ENCODE data around the gene SMCO1.
"Not testable (repeated sequence)": the region's sequence is repeated elsewhere in the genome, so short reads cannot be mapped to it uniquely, and the experiment has no call there.

The SMCO1 gene

DNA sequence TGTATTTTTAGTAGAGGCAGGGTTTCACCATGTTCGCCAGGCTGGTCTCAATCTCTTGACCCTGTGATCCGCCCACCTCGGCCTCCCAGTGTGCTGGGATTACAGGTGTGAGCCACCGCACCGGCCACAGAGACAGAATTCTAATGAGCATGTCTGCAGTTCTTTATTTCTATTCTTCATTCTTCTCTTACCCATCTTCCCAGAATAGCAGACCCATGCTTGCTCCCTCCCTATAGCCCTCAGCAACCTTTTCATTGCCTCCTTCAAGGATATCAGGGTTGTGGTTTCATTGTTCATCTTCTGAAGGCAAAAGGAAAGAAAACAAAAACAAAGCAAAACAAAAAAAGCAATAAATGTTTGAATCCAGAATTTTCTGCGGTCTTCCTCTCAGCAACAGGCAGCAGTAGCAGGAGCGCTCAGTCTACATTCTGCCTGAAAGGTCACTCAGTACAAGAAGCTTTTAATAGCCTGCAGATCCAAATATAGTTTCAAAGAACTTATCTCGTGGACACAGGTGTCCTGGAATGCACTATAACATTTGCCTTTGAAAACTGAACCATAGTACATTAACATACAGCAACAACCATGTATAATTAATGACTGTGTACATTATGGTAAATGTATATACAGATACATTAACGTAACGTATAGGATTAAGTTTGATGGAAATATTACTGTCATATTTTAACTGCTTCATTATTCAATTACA, at the start of gene SMCO1:
SMCO1 (minus strand) TSS at position 434 of the 709 bp plus-strand sequence; CDS start at position 297, 137 bp downstream.
- no peak for DNase-seq

- DNase-seq: no peak
Observed at GRCh38 chr3:196563721-196564225, 48.6 kb upstream of the SMCO1 start.

GRCh38 chr3:196559826-196560225, 44.7 kb upstream of the SMCO1 start:
- DNase-seq: no peak

DNA sequence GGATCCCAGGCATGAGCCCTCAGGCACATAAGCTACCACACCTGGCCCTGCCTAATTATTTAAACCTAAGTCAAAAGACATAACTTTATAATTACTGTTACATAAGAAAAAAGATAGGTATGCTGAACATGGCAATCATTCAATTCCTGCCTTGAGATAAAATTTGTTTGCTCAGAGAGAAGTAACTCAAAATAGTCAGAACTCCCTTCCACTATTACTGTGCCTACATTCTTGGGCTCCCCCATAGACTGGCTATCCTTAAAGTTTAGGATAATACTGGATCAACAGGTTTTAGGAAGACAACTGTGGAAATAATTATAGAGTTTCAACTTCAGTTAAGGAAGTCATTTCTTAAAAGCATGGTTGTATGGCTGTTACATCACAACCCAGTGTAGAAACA, 43.3 kb upstream of the SMCO1 start:
- no peak for DNase-seq

DNA sequence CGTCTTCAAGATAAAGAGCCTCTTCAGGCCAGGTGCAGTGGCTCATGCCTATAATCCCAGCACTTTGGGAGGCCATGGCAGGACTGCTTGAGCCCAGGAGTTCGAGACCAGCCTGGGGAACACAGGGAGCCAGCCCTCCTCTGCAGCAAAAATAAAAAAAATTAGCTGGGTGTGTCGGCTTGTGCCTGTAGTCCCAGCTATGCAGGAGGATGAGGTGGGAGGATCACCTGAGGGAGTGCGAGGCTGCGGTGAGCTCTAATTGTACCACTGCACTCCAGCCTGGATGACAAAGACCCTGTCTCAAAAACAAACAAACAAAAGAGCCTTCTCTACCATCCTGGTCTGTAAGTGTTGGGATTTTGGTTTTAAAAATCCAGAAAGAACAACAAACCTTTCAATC, 42.1 kb upstream of the SMCO1 start:
- DNase-seq: no peak

- DNase-seq: no peak
Observed at GRCh38 chr3:196555295-196555694, 40.1 kb upstream of the SMCO1 start.

DNA sequence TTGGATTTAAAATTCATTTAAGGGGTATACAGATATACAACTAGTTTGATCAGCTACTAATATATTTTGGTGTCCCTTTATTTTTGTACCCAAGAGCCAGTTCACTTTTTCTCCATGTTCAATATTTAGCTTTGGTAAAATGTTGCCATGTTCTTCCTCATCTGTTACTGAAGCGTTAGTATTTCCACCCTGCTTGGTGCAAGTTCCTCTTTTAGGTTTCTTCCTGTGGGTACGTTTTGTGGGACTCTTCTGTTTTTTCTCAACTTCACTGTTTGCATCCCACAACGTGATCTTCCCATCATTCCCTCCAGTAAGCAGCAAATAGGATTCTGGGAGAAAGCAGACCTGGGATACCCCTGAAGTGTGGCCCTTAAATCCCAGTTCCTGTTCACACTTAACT, 39.1 kb upstream of the SMCO1 start:
- DNase-seq: no peak

DNA sequence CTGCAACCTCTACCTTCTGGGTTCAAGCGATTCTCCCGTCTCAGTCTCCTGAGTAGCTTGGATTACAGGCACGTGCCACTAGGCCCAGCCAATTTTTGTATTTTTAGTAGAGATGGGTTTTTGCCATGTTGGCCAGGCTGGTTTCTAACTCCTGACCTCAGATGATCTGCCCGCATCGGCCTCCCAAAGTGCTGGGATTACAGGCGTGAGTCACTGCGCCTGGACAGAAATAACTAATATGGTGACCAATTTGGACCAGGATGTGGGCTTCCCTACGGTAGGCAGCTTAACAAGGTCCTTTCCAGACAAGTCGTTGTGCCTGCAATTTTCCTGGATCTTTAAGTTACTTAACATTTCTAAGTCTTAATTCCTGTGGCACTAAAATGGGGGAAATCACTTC, 38.4 kb upstream of the SMCO1 start:
- DNase-seq: no peak

DNA sequence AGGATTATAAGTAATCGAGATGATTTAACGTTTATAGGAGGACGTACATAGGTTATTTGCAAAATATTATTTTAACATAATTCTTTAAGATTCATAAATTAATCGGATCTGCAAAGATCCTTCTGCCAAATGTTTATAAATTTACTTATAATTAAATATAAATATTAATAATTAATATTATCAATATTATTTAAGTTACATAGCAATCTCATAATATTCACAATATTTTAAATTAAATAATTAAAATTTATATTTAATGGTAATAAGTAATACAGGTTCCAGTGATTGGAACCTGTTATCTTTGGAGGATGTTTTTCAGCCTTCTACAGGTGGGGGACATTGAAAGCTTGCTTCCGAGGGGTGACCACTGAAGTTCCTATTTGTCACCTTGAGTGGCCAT, 37.1 kb upstream of the SMCO1 start:
- DNase-seq: no peak

DNA sequence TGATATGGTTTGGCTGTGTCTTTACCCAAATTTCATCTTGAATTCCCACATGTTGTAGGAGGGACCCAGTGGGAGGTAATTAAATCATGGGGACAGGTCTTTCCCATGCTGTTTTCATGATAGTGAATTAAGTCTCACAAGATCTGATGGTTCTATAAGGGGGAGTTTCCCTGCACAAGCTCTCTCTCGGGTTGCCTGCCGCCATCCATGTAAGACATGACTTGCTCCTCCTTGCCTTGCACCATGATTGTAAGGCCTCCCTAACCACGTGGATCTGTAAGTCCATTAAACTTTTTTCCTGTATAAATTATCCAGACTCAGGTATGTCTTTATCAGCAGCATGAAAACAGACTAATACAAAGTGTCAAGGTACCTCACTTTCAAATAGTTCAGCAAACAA, 35.0 kb upstream of the SMCO1 start:
- not testable (repeated sequence) for DNase-seq

DNA sequence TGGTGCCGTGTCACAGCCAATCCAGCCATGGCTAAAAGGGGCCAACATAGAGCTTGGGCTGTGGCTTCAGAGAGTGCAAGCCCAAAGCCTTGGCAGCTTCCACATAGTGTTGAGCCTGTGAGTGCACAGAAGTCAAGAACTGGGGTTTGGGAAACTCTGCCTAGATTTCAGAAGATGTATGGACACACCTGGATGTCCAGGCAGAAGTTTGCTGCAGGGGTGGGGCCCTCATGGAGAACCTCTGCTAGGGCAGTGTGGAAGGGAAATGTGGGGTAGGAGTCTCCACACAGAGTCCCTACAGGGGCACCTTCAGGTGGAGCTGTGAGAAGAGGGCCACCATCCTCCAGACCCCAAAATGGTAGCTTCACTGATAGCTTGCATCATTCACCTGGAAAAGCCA, 34.2 kb upstream of the SMCO1 start:
- not testable (repeated sequence) for DNase-seq

GRCh38 chr3:196547067-196547466, 31.9 kb upstream of the SMCO1 start:
- DNase-seq: no peak

DNA sequence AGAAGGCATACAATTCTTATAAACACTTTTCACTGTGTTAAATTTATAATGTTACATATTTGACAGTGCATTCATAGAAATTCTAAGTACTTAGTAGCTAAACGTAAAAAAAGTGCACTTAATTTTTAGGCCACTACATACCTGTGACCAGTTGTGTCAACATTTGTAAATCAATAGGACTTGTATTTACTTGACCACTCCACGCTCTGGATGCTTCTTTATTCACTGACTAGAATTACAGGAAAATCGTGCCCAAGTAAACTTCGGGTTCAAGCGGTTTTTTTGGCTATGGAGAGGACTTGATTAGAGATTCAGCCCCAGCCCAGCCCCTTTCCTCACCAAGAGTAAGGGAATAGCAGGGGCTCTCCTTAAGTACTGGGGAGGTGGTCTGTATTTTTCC, 31.4 kb upstream of the SMCO1 start:
- DNase-seq: no peak

DNA sequence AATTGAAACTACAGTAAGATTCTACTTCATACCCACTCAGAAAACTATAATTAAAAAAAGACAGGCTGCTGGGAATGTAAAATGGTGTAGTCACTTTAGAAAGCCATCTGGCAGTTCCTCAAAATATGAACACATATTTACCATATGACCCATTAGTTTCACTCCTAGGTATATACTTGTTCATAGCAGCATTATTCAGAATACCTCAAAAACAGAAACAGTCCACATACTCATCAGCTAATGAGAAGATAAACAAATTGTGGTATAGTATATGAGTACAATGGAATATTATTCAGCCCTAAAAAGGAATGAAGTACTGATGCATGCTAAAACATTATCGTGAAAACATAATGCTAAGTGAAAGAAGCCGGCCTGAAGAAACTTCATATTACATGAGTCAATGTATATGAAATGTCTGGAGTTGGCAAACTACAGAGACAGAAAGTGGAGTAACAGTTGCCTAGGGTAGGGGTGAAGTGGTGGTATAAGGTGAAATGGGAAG, 29.4 kb upstream of the SMCO1 start:
- DNase-seq: no peak

GRCh38 chr3:196541684-196542445, 26.7 kb upstream of the SMCO1 start:
- no peak for DNase-seq

DNA sequence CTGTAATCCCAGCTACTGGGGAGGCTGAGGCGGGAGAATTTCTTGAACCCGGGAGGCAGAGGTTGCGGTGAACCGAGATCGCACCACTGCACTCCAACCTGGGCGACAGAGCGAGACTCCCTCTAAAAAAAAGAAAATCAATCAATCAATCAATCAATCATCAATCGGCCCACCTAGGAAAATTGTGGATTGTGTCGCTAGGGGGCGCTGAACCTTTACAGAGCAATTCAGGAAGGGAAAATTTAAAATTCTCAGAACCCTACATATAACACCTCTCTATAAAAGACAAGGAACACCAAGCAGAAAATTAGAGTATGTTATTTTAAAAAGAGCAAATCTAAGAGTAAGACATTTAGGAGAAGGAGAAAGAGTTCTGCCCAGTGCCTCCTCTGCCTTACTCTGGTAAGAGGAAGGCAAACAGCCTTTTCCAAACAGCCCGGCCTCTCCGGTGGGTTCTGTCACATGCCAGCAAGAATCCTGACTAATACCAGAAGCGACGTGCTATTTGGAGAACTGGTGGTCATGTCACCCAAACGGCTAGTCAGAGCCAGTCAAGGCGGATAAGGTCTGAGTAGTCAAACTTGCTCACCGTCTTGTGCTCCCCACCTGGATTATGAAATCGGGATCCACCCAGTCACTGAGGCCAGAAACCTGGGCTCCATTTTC, 22.3 kb upstream of the SMCO1 start:
- no peak for DNase-seq

GRCh38 chr3:196533260-196533681, 18.1 kb upstream of the SMCO1 start:
- no peak for DNase-seq

DNA sequence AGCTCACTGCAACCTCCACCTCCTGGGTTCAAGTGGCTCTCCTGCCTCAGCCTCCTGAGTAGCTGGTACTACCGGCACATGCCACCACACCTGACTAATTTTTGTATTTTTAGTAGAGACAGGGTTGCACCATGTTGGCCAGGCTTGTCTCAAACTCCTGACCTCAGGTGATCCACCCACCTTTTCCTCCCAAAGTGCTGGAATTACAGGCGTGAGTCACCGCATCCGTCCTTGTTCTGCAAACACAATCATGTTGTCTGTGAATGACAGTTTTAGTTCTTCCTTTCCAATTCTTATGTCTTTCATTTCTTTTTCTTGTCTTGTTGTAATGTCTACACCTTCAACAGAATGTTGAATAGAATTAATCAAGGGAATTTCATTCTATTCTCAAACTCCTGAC, 16.3 kb upstream of the SMCO1 start:
- no peak for DNase-seq

DNA sequence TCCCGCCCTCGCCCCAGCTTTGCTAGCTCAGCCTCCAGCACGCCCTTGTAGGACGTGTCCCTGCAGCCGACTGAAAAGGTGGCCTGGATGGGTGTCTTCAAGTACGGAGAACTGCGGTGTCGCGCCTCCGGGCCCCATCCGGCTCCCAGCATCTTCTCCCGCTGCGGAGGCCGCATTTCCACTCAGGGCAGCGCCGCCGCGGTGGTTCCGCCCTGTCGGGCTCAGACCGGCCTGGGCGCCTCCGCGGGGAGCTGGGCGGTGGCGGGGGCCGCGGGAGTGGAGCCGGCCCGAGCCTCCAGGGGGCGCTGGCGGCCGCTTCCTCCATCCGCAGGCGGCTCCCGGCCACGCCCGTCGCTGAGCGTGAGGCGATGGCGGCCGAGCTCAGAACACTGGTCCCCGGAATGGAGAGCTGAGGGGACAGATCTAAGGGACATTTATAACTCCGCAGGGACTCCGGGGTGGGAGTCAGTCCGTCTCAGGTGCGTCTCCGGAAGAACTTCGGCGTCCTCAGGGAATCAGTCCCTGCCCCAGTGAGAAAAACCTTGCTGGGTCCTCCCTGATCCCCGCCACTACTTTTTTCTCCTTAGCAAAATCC, 13.6 kb upstream of the SMCO1 start:
- peak; percentile 80 for DNase-seq

GRCh38 chr3:196525141-196525540, 10.0 kb upstream of the SMCO1 start:
- no peak for DNase-seq

GRCh38 chr3:196524527-196524926, 9.4 kb upstream of the SMCO1 start:
- DNase-seq: no peak

- DNase-seq: no peak
Observed at GRCh38 chr3:196523841-196524240, 8.7 kb upstream of the SMCO1 start.

- not testable (repeated sequence) for DNase-seq
Observed at GRCh38 chr3:196521291-196521690, 6.1 kb upstream of the SMCO1 start.
